Activated CD4-positive, alpha-beta T cell treated with anti-CD3 and anti-CD28 coated beads, Interleukin-2, amount 50 U/mL, for 48 hours (primary cell): ENCODE measurements around the gene DMBT1.

Experiments used
- DNase-seq, 2 experiments: peaks; one replicate each; pipeline ENCODE4 v3.0.0-alpha.2; 2020

The DMBT1 gene

DNA sequence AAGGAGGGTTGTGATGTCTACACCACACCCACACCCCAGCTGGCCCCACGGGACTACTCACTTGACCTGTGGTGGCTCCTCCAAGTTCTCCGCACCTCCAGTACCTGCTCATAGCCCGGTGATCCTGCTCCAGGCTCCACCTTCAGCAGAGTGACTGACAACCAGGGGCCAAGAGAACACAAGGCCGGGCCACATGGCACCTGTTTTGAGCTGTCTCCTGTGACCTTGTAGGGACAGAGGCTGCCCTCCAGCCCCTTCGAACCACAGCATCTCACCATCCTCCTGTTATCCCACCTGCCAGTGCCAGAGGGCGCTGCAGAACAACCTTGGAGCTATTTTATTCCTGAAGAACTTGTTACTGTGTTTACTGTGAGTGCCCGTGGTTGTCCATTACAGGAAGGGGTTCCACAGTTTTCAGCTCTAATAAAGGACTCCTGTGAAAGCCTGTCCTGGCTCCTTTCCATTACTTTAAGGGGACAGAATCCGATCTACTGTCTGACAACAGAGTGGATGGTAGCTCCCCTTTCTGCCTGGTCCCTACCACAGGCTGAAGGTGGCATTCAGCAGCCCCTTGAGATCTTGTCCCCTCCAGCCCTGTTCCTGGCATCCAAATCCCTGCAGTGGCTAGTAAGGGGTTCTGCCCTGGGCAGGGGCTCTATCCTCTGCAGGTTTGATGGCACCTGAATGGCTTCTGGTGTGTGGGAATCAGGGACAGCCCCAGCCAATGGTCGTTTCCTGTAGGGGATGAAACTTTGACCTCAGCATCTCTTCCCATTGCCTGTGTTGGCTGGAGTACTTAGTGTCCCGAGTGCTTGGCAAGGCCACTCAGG is 88.3 kb downstream of the DMBT1 start:
- DNase-seq: peak; percentile 27 to 31

DNA sequence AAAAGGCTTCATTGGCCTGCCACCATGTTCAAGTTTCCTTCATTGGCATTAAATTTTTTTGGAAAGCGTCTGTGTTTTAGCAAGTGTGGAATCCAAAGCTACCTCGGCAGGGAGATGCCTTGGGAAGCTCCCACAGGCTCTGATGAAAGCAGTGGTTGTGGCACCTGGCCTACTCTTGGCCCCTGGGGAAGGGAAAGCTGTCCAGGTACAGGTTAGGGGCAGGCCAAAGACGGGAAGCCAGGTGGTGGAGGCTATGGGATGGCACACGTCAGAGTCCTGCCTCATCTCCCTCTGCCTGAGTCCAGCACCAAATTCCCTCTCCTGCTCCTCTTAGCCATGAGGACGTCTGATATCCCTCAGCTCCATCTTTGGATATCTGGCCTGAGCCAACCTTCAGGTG is 89.3 kb downstream of the DMBT1 start:
- DNase-seq: no peak

DNA sequence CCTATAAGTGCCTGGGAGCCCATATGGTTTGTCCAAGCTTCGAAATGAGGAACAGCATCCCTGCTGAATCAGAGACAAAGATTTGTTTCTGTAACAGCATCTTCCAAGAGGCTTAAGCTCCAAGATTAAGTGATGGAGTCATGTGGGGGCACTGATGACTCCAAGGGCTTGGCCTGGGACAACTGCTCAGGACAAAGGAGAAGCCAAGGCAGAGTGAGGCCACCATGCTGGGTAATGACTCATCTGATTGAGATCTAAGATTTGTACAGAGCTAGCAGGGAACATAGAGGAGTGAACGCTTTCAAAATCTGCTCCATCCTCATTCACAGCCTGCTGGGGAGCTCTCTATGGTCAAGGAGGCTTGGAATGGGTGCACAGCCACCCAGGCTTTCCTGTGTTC is 89.8 kb downstream of the DMBT1 start:
- no peak for DNase-seq

DNA sequence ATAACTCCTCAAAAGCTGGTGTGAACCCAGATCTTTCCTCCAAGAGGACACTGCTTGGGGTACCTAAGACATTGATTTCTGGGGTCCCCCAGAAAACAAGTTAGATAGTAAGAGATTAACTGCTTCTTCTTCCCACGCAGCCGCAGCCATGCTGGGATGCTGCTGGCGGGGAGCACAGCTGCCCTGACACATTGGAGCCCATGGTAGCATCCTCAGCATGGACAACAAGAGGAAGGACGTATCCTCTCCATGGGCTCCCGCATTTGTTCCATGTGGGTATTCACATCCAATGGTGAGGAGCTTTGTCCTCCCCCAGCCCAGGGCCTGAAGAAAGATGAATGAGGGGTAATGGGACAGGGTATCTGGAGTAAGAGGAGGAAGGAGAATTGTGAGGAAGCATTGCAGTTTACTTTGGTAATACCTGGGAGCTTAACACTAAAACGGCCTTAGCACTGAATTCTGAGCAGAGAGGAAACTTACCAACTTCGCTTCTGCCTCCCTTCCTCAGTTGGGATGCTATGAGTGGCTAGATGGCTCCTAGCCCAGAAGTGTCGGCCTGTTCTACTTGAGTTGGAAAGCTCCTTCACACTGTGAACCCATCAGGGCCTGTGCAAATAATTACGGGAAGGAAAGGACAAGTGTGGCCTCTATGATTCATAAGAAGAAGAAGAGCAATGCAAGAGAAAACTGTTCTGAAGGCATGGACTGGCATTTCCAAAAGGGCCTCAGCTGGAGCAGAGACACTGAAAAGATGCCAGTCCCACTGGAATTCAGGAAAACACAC is 95.2 kb downstream of the DMBT1 start:
- no peak for DNase-seq

DNA sequence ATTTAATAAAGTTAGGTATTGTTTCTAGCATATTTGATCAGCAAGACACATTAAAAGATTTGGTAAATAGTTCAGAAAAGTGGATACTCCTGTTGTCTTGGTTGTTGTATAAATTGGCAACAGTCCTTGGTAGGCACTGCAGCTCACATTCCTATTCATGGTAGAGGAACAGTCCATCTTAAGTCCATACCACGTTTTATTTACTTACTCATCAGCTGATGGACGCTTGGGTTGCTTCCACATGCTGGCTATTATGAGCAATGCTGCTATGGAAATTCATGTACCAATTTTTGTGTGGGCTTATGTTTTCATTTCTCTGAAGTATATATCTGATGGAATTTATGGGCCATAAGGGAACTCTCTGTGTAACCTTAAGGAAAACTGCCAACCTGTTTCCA is 95.8 kb downstream of the DMBT1 start:
- no peak for DNase-seq

DNA sequence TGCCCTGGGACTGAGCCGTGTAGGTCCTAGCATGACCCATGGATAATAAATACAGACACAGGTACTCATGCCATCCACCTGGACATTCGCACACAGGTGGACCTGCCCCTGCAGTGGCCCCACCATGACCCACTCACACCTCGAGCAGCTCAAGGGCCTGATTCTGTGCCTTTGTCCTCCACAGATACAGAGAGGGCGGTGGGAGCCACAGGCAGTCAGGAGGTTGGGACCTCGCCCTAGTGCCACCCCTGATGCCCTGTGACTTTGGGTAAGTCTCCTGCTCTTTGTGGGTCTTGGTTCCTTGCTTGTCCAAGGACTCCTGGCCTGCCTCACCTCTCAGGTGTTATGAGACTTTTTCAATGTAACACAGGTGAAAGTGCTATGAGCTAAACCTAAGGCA is 96.2 kb downstream of the DMBT1 start:
- DNase-seq: no peak

DNA sequence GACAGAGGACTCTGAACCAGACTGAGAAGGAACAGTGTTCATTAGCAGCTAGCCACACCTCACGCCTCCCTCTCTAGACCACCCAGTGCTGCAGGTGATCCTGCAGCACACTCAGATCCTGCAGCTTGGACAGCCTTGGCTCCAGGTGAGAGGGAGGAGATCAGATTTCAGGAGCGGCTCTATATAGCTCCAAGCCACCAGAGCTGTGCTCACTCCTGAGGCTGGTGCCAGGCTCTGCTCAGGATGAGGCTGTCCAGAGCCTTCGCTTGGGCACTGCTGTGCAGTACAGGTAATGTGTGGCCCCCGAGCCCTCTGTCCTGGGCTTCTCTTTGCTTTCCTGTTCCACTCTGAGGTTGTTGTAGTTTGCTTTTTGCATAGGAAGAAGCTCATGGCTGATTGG is 96.7 kb downstream of the DMBT1 start:
- DNase-seq: no peak

DNA sequence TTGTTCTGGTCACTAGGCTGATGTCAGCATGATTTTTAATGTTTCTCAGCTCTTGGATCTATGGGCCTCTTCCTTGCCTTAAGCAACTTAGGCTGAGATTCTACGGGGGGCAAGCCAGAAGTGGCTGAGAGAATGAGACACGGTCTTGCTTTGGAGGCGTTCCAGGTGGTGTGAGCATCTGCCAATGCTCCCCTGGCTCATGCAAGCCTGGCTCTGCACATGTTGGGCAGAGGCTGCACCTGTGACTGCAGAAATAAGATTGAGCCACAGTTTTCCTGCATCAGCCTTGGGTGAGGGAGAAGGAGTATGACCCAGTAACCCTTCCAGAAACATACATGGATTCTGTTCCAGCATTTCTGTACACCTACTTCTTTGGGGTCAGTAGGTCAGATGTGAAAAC is 97.2 kb downstream of the DMBT1 start:
- DNase-seq: no peak

DNA sequence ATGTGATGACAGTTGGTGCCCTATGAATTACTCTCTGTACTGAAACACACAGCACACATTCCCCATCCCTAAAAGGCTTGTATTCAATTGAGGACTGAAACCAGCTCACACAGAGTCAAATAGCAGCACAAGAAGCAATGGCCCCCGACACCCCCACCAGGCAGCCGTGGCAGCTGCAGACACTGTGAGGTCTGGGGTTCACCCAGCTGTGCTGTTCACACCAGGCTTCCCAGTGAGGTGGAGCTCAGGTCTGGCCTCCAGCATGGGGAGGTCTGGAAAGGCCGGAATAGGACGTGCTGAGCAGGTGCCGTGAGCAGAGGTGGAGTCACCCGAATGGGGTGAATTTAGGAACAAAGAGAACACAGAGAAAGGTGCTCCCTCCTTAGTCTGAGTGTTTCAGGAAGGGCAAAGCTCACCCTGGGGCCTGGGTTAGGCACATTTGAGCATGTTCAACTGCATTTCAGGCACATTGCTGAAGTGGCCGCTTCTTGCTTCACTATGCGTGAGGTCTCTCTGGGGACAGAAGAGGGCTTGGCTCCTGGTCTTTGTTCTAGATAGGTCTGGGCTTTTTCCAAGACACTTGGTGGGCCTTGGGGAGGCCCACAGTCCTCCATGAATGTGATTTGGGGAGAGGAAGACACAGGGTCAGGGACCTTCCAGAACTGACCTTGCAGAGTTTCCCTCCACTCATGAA is 97.9 kb downstream of the DMBT1 start:
- DNase-seq: no peak

DNA sequence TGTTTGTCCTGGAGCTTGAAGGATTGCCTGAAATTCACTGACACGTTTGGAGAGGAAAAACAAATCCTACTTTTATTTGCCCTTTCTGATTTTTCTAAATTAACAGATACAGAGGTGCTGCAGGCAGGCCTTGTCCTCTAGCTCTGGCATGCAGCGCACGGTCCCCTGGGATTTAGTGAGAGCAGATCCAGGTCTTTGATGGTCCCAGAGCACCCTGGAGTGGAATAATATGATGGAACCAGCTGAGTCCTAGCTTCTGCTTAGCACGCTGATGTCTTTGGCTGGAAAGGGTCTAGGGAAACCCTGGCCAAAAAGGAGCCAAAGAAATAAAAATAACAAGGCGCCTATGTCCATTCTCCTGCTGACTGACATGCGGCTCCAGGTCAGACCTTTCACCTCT is 98.6 kb downstream of the DMBT1 start:
- DNase-seq: no peak

DNA sequence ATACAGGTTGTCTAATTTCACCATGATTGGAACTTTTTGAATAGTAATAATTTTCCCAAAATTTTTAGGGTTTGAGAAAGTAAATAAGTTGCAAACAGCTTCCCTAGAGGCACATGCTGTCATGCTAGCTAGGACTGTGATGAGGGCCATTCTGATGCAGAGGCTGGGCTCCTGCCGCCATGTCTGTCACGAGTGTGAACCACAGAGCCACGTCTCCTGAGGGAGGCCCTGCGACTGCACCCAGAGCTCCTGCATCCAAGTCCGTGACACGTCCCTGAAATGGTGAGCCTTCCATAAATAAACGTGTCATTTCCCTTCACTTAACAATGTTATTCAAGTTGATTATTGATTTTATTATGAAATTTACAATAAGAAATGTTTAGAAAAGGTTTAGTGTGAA is 99.1 kb downstream of the DMBT1 start:
- no peak for DNase-seq

DNA sequence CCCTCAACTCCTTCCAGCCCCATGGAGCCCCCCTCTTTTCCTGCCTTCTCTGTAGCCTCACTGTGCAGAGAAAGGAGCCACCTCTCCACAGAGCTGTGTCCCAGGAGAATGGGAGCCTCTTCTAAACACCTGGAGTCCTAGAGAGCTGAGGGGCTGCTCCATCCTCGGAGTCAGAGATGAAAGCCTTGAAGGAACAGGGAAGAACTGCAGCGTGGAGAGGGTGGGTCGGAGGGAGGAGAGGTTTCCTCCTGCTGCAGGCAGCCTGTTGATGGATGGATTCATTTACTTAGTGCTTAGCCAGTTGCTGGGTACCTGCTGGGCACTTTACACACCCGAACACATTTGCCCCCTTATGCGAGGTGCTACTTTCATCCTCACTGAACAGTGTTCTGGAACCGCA is 100.1 kb downstream of the DMBT1 start:
- DNase-seq: no peak

DNA sequence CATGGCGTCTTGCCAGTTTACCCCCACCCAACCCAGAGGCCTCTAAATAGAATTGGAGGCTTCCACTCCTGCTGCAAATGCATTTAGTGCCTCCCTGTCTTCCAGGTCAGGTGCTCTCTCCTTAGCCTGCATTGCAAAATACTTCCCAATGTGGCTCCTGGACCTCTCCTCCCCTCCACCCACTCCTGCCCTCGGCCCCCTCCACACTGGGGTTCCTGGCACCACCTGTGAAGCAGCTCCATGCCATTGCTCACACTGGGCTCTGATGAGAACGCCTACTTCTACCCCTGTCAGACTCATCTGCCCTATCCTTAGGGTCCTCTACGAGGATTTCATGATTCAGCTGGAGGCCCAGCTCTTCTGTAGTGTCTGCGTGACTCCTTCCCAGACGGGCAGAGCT is 101.7 kb downstream of the DMBT1 start:
- no peak for DNase-seq

DNA sequence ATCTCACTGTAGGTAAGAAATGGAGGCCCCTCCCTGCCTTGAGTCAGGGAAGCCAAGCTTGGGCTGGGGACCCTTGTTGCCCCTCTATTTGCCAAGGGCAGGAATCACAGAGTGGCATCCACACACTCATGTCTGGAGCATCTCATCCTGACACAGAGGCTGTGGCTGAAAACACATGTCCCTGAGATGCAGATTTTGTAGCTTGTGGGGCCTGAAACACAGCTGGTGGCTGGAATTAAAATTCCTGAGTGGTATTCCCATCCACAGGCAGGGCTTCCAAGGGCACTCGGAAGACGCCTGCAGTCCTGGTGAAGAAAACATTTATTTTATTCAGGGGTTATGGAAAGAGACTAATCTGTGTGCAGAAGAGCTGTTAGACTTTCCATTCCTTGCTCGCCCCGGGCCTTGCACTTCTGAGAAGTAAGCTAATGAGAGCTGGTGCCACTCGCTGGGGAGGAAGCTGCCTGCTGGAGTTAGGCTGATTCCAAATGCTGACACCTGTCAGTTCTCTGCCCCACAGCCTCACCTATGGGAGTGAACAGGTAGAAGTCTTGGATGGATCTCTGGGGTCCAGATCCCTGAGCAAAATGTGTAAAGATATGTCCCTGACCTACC is 103.1 kb downstream of the DMBT1 start:
- DNase-seq: no peak

DNA sequence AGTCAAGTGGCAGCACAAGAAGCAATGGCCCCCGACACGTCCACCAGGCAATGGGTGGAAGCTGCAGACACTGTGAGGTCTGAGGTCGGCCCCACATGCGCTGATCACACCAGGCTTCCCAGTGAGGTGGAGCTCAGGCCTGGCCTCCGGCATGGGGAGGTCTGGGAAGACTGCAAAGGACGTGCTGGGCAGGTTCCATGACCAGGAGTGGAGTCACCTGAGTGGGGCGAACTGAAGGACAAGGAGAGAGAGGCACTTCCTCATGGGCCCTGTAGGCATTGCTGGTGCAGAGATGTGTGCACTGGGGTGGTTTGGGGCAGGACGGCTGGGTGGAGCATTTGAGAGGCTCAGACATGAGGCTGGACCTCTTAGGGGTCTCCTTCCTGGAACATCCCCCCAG is 103.9 kb downstream of the DMBT1 start:
- DNase-seq: no peak

DNA sequence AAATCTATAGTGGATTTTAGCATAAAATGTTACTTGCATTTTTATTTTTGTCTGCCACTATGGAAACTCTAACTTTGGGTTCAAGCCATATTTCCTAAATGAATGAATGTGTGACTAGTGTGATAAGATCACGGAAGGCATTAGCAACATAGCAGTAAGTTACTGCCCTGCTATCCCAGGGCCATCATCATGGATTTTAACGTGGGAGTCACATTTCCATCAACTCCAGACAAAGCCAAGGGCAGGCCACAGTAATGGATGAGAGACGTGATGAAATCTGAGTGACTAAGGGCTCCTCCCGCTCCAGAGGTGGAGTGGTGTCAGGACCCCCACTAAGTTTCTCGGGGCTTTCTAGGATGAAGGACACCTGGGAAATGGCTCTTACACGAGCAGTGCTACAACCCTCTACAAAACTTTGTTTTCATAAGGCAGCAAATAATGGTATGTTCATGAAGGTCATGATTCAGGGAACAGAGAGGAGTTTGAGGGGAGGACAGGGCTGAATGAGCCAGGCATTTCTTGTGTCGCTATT is 104.8 kb downstream of the DMBT1 start:
- DNase-seq: no peak

DNA sequence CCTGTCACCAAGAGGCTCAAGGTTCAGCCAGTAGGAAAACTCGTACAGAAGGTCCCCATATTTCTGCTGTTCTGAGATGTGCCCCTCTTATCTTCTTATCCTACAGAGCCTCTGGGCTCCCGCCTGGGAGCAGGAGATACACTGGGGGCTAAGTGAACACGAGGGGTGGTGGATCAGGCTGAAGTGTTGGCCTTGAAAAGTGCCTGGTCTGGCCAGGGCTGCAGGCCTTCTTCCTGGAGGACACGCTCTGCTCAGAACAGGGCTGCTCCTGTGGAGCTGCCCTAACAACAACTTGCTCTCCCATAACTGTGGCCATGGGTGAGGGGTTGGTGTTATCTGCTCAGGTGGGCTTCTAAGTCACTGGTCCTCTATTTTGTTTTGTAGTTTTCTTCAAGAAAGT is 105.4 kb downstream of the DMBT1 start:
- DNase-seq: no peak

DNA sequence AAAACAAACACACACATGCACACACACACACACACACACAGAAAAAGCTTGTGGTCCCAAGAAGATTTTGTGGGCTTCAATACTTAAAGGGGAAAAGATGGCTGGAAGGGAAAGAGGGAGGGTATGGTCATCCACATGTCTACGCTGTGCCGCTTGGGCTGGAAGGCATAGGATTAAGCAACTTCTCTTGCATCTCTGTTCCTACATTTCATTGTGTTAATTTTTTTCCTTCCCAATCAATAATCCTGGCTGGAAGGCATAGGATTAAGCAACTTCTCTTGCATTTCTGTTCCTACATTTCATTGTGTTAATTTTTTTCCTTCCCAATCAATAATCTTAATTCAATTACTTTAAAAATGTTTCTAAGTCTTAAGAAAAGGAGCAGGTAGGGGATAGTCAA is 108.5 kb downstream of the DMBT1 start:
- DNase-seq: no peak

DNA sequence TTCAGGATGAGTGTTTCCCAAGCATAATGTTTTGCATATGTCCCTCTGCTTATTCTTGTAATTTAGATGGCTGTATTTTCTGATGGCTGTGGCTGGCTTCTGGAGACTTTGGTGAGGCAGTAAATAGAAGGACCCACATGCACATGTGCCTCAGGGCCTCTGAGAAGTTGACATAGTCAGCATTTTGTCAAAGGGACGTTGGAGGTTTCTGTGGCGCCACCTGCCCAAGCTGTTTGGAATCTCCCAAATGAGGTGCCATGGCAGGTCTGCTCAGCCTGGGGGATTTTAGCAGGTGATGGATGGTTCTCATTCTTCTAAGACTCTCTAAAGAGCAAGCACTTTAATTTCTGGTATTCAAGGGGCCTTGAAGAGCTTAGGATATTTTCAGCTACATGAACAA is 109.3 kb downstream of the DMBT1 start:
- DNase-seq: no peak

DNA sequence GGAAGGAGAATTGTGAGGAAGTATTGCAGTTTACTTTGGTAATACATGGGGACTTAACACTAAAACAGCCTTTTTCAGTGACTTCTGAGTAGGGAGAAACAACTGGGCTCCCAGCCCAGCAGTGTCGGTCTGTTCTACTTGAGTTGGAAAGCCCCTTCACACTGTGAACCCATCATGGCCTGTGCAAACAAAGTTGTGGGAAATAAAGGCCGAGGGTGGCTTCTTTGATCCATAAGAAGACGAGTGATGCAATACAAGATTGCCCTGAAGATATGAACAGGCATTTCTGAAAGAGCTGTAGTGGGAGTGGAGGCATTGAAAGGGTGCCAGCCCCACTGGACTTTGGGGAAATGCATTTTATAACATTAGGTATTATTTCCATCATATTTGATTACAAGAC is 110.8 kb downstream of the DMBT1 start:
- DNase-seq: no peak

DNA sequence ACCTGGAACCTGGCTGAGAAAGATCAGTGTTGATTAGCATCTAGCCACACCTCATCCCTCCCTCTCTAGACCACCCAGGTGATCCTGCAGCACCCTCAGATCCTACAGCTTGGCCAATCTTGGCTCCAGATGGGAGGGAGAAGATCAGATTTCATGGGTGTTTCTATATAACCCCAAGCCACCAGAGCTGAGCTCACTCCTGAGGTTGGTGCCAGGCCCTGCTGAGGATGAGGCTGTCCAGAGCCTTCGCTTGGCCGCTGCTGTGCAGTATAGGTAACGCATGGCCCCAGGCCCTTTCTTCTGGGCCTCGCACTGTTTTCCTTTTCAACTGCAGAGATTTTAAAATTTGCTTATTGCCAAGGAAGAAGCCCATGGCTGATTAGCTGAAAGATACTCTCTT is 112.1 kb downstream of the DMBT1 start:
- DNase-seq: no peak

DNA sequence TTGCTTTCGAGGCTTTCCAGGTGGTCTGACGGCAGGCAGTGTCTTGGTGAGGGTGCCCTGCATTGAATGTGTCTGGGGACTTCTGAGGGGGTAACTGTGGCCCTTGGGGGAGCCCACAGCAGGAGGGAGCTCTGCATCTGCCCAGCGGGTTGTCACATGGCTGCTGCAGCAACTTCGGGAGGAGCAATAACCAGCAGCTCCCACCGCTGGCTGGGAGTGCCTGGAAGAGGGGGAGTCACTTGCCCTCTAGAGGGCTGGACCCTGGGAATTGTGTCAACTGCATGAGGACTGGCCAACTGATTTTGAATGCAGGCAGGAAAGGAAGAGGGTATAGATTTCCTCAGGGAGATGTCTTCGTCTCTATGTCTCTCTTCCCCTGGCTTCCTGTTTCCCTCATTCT is 112.7 kb downstream of the DMBT1 start:
- no peak for DNase-seq

DNA sequence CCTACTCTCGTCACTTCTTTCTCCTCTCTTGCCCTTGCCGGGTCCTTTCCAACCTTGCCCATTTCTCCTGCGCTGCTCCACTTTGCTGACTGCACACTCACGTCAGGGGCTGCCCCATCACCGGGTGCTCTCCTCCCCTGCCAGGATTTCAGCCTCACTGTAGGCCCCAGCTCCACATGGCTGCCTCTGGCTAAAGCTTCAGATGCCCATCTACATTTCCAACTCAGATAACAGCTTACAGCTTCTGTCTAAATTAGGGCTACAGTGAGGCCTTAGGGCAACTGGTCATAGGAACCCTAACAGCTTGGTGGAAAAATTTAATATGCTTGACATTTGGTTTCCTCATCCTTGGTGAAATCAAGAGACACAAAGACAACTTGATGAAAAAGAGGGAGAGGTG is 113.2 kb downstream of the DMBT1 start:
- no peak for DNase-seq
